Dendritic cell treated with granulocyte-macrophage colony-stimulating factor and Interleukin-4, amounts not matched to agents 40 ng/mL and 50 ng/mL, for 4 days (primary cell): ENCODE measurements around the gene EPS8L1.

ENCODE experiments used
- H3K27ac Mint-ChIP-seq: one replicate; pipeline ENCODE4 v1.8.0; 2022; ENCODE audit warnings: mild to moderate bottlenecking, mixed read lengths
- H3K27me3 Mint-ChIP-seq: one replicate; pipeline ENCODE4 v1.8.0; 2022; ENCODE audit warnings: mild to moderate bottlenecking, mixed read lengths
- H3K36me3 Mint-ChIP-seq: one replicate; pipeline ENCODE4 v1.8.0; 2022; ENCODE audit warnings: low read depth, mixed read lengths
- H3K4me1 Mint-ChIP-seq: one replicate; pipeline ENCODE4 v1.8.0; 2022; ENCODE audit warnings: low read depth, mixed read lengths
- H3K4me3 Mint-ChIP-seq: one replicate; pipeline ENCODE4 v1.8.0; 2022; ENCODE audit warnings: mild to moderate bottlenecking, moderate library complexity, mixed read lengths
- H3K9me3 Mint-ChIP-seq: one replicate; pipeline ENCODE4 v1.8.0; 2022; ENCODE audit warnings: mixed read lengths
- intact Hi-C: fragments of 100-400 bp; cut with micrococcal nuclease; formaldehyde crosslinking; loops from one replicate; pipeline ENCODE4 v1.15.0; 2022

EPS8L1 gene

GRCh38 chr19:55089342-55089944, 13.8 kb downstream of the EPS8L1 start:
- Mint-ChIP-seq H3K4me3 (no peak overlapping the region), H3K36me3 (peaks cover 62% of the 10 kb centered on the region), H3K9me3 (no peaks in the 10 kb centered on the region), H3K4me1 (peaks cover 31% of the 10 kb centered on the region), H3K27me3 (peaks cover 46% of the 10 kb centered on the region), H3K27ac (no peak overlapping the region)
- intact Hi-C loops: no loop called here

GRCh38 chr19:55090564-55090963, 14.9 kb downstream of the EPS8L1 start:
- intact Hi-C loops: no loop called here
- Mint-ChIP-seq H3K27ac (no peak overlapping the region), H3K27me3 (peaks cover 35% of the 10 kb centered on the region), H3K4me1 (peaks cover 31% of the 10 kb centered on the region), H3K9me3 (no peaks in the 10 kb centered on the region), H3K4me3 (no peak overlapping the region), H3K36me3 (peaks cover 74% of the 10 kb centered on the region)

GRCh38 chr19:55091126-55091910, 15.6 kb downstream of the EPS8L1 start:
- Mint-ChIP-seq H3K4me1 (peaks cover 31% of the 10 kb centered on the region), H3K4me3 (no peak overlapping the region), H3K9me3 (no peaks in the 10 kb centered on the region), H3K27me3 (peaks cover 27% of the 10 kb centered on the region), H3K36me3 (peaks cover 81% of the 10 kb centered on the region), H3K27ac (no peak overlapping the region)
- intact Hi-C loops: no loop called here

- Mint-ChIP-seq H3K27ac (no peak overlapping the region), H3K27me3 (peaks cover 22% of the 10 kb centered on the region), H3K4me1 (peaks cover 36% of the 10 kb centered on the region), H3K9me3 (no peaks in the 10 kb centered on the region), H3K4me3 (no peak overlapping the region), H3K36me3 (peaks cover 87% of the 10 kb centered on the region)
- intact Hi-C loops: no loop called here
Measured at GRCh38 chr19:55091955-55092354, 16.3 kb downstream of the EPS8L1 start.

GRCh38 chr19:55092423-55093318, 17.0 kb downstream of the EPS8L1 start:
- peaks cover 36% of the 10 kb centered on the region for H3K4me1 Mint-ChIP-seq
- intact Hi-C loops: no loop called here
- H3K4me3 Mint-ChIP-seq: no peak overlapping the region
- no peaks in the 10 kb centered on the region for H3K9me3 Mint-ChIP-seq
- H3K36me3 Mint-ChIP-seq: peaks cover 88% of the 10 kb centered on the region
- no peak overlapping the region for H3K27ac Mint-ChIP-seq
- H3K27me3 Mint-ChIP-seq: peaks cover 15% of the 10 kb centered on the region

- H3K9me3 Mint-ChIP-seq: no peaks in the 10 kb centered on the region
- peaks cover 36% of the 10 kb centered on the region for H3K4me1 Mint-ChIP-seq
- peaks cover 88% of the 10 kb centered on the region for H3K36me3 Mint-ChIP-seq
- H3K4me3 Mint-ChIP-seq: no peak overlapping the region
- intact Hi-C loops: no loop called here
- H3K27me3 Mint-ChIP-seq: no peaks in the 10 kb centered on the region
- no peak overlapping the region for H3K27ac Mint-ChIP-seq
Measured at GRCh38 chr19:55094456-55095259, 19.0 kb downstream of the EPS8L1 start.

- intact Hi-C loops: no loop called here
- H3K36me3 Mint-ChIP-seq: peaks cover 88% of the 10 kb centered on the region
- no peaks in the 10 kb centered on the region for H3K27me3 Mint-ChIP-seq
- no peak overlapping the region for H3K27ac Mint-ChIP-seq
- H3K9me3 Mint-ChIP-seq: no peaks in the 10 kb centered on the region
- H3K4me1 Mint-ChIP-seq: peaks cover 40% of the 10 kb centered on the region
- H3K4me3 Mint-ChIP-seq: no peak overlapping the region
Measured at GRCh38 chr19:55095260-55096060, 19.8 kb downstream of the EPS8L1 start.

- H3K9me3 Mint-ChIP-seq: no peaks in the 10 kb centered on the region
- no peak overlapping the region for H3K4me3 Mint-ChIP-seq
- peaks cover 88% of the 10 kb centered on the region for H3K36me3 Mint-ChIP-seq
- intact Hi-C loops: no loop called here
- H3K4me1 Mint-ChIP-seq: peaks cover 40% of the 10 kb centered on the region
- H3K27me3 Mint-ChIP-seq: no peaks in the 10 kb centered on the region
- H3K27ac Mint-ChIP-seq: no peak overlapping the region
Measured at GRCh38 chr19:55096061-55096701, 20.5 kb downstream of the EPS8L1 start.

- Mint-ChIP-seq H3K9me3 (no peaks in the 10 kb centered on the region), H3K36me3 (peaks cover 88% of the 10 kb centered on the region), H3K27ac (peak overlapping the region; percentile 55), H3K4me1 (peaks cover 49% of the 10 kb centered on the region), H3K27me3 (no peaks in the 10 kb centered on the region), H3K4me3 (peak overlapping the region; percentile 22)
- intact Hi-C loops: loop anchor here (2.0 kb wide), 1 partner anchor 19 kb away; the partner anchor contains the start of gene PPP1R12C
Measured at GRCh38 chr19:55097864-55098715, 22.4 kb downstream of the EPS8L1 start.

GRCh38 chr19:55098716-55099556, 23.3 kb downstream of the EPS8L1 start:
- Mint-ChIP-seq H3K27me3 (no peaks in the 10 kb centered on the region), H3K36me3 (peaks cover 95% of the 10 kb centered on the region), H3K4me3 (no peak overlapping the region), H3K9me3 (no peaks in the 10 kb centered on the region), H3K27ac (peak overlapping the region; percentile 55), H3K4me1 (peaks cover 49% of the 10 kb centered on the region)
- intact Hi-C loops: loop anchor here (2.0 kb wide), 1 partner anchor 18 kb away; the partner anchor contains the start of gene PPP1R12C
